CD4-positive, alpha-beta T cell treated with Interleukin-17A for 1 hour (primary cell): Measurements from ENCODE around the gene C3orf18.
"Not testable (repeated sequence)": the region's sequence is repeated elsewhere in the genome, so short reads cannot be mapped to it uniquely, and the experiment has no call there.

Experiments used
- DNase-seq: peaks from one replicate; pipeline ENCODE4 v3.0.0-alpha.2; 2020

The C3orf18 gene

DNA sequence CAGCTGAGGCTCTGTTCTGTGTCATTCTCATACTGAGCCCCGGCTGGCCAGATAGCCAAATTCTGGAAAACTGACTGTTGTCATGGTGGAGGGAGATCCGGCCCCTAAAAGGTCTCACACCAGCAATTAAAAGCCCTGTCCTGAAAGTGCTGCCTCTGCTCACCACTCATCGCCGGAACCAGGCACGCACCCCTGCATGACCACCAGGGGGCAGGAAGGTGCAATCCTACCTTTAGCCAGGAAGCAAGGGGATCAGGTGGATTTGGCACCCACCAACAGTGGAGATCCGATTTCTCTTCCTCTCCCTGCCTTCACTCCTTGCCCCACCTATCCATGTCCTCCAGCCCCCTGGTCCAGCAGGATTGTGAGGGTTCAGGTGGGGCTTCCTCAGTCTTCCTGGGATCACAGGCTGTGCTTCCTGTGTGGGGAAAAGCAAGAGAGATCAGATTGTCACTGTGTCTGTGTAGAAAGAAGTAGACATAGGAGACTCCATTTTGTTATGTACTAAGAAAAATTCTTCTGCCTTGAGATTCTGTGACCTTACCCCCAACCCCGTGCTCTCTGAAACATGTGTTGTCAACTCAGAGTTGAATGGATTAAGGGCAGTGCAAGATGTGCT, 48.0 kb downstream of the C3orf18 start:
- DNase-seq, result peak; percentile 70

GRCh38 chr3:50518436-50518835, 49.1 kb downstream of the C3orf18 start:
- no peak for DNase-seq

GRCh38 chr3:50517721-50518206, 49.8 kb downstream of the C3orf18 start:
- DNase-seq, result no peak

DNA sequence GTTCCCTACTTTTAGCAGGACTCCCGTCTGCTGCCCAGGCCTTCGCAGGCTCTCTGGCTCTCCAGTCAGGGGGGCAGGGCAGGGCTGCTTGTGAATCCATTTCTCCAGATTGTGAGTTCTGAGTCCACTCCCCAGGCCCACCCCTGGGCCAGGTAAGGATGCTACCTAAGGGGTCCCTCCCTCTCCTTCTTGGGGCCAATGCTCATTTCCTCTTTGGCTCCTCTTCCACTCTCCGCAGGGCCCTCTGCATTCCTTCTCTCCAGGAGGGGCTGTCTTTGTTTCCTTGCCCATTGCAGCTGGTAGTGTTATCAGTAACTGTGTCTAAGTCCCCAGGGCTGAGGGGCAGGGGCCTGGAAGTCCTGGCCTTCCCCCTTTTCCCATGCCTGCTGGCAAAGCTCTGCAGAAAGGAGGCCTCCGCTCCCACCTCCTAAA, 51.1 kb downstream of the C3orf18 start:
- DNase-seq, result no peak

DNA sequence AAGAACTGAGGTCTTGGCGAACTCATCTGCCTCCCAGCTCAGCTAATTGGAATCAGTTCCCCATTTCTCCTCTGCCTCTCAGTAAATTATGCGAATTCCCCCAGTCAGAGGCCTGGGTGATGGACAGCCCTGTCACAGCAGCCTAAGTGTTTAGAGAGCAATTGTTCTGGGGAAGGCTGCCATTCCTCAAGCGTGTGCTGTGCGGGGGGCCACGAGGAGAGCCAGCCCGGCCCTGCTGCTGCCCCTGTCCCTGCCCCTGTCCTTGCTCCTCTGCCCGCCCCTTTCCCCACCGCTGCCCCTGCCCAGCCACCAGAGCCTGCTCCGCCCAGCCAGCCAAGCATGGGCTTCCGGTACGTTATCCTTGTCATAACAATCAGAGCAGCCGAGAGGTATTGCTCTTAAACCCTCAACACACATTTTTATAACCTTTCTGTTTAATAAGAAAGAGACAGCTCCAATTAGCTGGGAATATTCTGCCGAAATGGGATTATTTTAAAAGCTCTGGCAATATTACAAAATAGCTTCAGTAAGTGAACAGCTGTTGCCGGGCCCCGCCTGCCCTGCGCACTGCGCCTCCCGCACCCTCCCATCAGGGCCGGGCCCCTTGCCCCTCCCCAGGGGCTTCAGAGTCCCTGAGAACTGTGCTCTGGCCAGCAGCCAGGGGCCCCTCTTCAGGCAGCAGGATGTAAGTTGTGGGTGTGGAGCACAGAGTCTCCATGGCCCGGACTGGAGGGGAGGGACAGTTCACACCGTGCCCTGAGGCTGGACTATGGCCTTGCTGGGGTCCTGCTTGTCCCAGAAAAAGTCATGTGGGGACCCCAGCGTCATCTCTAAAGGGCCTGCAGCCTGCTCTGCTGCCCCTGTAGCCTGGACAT, 51.7 kb downstream of the C3orf18 start:
- DNase-seq, result peak; percentile 12

DNA sequence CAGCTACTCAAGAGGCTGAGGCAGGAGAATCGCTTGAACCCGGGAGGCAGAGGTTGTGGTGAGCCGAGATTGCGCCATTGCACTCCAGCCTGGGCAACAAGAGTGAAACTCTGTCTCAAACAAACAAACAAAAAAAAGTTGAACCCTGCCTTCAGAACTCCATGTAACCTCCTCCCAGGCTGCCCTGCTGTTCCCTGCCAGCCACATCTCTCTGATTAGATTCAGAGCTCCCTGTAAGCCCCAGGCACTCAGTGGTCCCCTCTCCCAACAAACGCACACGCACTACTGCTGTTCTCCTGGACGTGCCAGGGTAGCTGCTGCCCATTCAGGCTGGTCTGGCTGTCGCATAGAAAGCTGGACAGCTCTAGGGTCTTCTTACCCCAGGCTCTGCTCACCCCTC, 54.6 kb downstream of the C3orf18 start:
- DNase-seq, result not testable (repeated sequence)

GRCh38 chr3:50512131-50512530, 55.4 kb downstream of the C3orf18 start:
- DNase-seq, result no peak

- DNase-seq, result no peak
Measured at GRCh38 chr3:50510325-50510724, 57.2 kb downstream of the C3orf18 start.

- no peak for DNase-seq
Measured at GRCh38 chr3:50509715-50510114, 57.8 kb downstream of the C3orf18 start.

DNA sequence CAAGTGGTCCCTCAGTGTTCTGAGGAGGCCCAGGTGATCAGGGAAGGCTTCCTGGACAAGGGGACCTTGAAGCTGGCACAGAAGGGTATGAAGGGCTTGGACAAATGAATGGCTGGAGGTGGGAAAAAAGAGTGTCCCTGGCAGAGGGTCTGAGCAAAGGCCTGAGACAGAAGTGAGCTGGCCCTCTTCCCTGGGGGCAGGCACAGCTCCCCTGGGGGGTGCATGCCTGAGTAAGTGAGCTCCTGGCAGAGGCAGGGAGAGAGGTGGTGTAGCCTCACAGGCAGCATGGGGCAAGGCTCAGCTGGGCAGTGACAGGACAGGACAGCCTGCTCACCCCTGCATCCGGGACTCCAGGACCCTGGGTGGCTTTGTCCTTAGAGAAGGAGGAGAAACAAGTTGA, 58.7 kb downstream of the C3orf18 start:
- DNase-seq, result no peak
